Esophagus squamous epithelium (tissue), 4 donors: ENCODE data around the gene RBM39.

Experiments used
- CTCF ChIP-seq, 6 experiments: fragments of 450-650 bp in 4 of 6; fragments of 200-600 bp in 2 of 6; sonication (generic) in 2 of 6; IDR thresholded peaks; one replicate each; pipeline ENCODE4 v1.5.1; 2016 to 2019; ENCODE audit warnings: antibody characterized with exemption in 6 of 6, mild to moderate bottlenecking in 4 of 6, moderate library complexity in 4 of 6
- POLR2A ChIP-seq, 4 donors: fragments of 450-650 bp; IDR thresholded peaks; one replicate each; pipeline ENCODE4 v1.6.1; 2017; ENCODE audit warnings: antibody characterized with exemption in 4 of 4, mild to moderate bottlenecking in 4 of 4, moderate library complexity in 3 of 4

GRCh38 chr20:35729283-35729807, 12.7 kb downstream of the RBM39 start:
- TF ChIP-seq CTCF (IDR thresholded peaks at IDR 0.05) (no peak), POLR2A (IDR thresholded peaks at IDR 0.05) (no peak)
